A549 (cell line): ENCODE results near the gene CTNNA3. TPM values are rescaled to one million over a fixed set of nuclear protein-coding genes. Genes with fewer than 3 reads are reported as not detected.
A peak's percentile ranks its signal among the peaks of the same experiment; 100 is the strongest.

Experiments used
- ATAC-seq, 2 experiments: fragments of 200-7000 bp in 1 of 2; fragments of >200 bp in 1 of 2; cut with Nextera tagmentation in 1 of 2; cut with Tn5 transposase in 1 of 2; 3 replicates each; pipeline versions ENCODE4 v1.8.0 to v1.9.1; 2018 to 2020; ENCODE audit warnings: mild to moderate bottlenecking in 1 of 2, moderate library complexity in 1 of 2
- CTCF ChIA-PET: fragments of 300-600 bp; sonication (Branson Sonifier 250); formaldehyde crosslinking; extraction: SDS; loops from one replicate; lab custom pipeline; 2021; ENCODE audit warnings: antibody characterized with exemption, inconsistent platforms; lab: Yijun Ruan, JAX
- POLR2A ChIA-PET: fragments of 350-600 bp; formaldehyde crosslinking; extraction: SDS; loops from one replicate; lab custom pipeline; 2021; ENCODE audit warnings: antibody characterized with exemption, inconsistent platforms; lab: Yijun Ruan, JAX
- DNase-seq, 2 experiments: peaks; one replicate each; pipeline versions ENCODE4 v3.0.0 to v3.0.0-alpha.2; 2011 to 2016; ENCODE audit warnings: low read depth in 1 of 2, low spot score in 1 of 2
- FAIRE-seq: peaks from 2 replicates; lab custom pipeline; 2011; peaks lifted over from hg19 to GRCh38; lab: Jason Lieb, UNC
- H3K27ac ChIP-seq, 2 experiments: fragments of >200 bp; sonication (Bioruptor Twin); formaldehyde crosslinking; 3 replicates each; pipeline ENCODE4 v1.5.1; 2016 to 2017
- H3K4me1 ChIP-seq: fragments of >200 bp; sonication (Bioruptor Twin); formaldehyde crosslinking; 3 replicates; pipeline ENCODE4 v1.6.1; 2016
- H3K4me2 ChIP-seq: fragments of >200 bp; sonication (Bioruptor Twin); formaldehyde crosslinking; 3 replicates; pipeline ENCODE4 v1.6.1; 2016
- H3K4me3 ChIP-seq: fragments of >200 bp; sonication (Bioruptor Twin); formaldehyde crosslinking; 3 replicates; pipeline ENCODE4 v1.5.1; 2016
- H3K9me3 ChIP-seq: fragments of >200 bp; sonication (Bioruptor Twin); formaldehyde crosslinking; 3 replicates; pipeline ENCODE4 v1.6.1; 2016
- BHLHE40 ChIP-seq: IDR thresholded peaks from 2 replicates; pipeline ENCODE4 v1.6.1; 2012; ENCODE audit warnings: low read depth, low read length, inconsistent platforms
- CHD4 ChIP-seq: fragments of 200-600 bp; sonication (generic); IDR thresholded peaks from 2 replicates; pipeline ENCODE4 v1.6.1; 2016; ENCODE audit warnings: antibody characterized with exemption, mild to moderate bottlenecking, borderline replicate concordance
- ESRRA ChIP-seq: fragments of 150-350 bp; IDR thresholded peaks from 2 replicates; pipeline ENCODE4 v1.6.1; 2014; ENCODE audit warnings: mild to moderate bottlenecking, low read length, borderline replicate concordance
- FOSL2 ChIP-seq, 2 experiments: fragments of 450-650 bp in 1 of 2; fragments of >200 bp in 1 of 2; sonication (Bioruptor Twin) in 1 of 2; formaldehyde crosslinking; IDR thresholded peaks; 2 replicates each; pipeline versions ENCODE4 v1.5.0 to v1.6.1; 2016 to 2020; ENCODE audit warnings: mild to moderate bottlenecking in 1 of 2, moderate library complexity in 1 of 2
- HDAC2 ChIP-seq: fragments of 200-600 bp; sonication (generic); IDR thresholded peaks from 2 replicates; pipeline ENCODE4 v1.6.1; 2016
- HMGXB4 ChIP-seq: fragments of 250-450 bp; sonication (Bioruptor Pico); IDR thresholded peaks from 2 replicates; pipeline ENCODE4 v1.5.0; 2021; ENCODE audit warnings: mild to moderate bottlenecking, moderate library complexity, borderline replicate concordance
- HOXB5 ChIP-seq: fragments of 250-450 bp; sonication (Bioruptor Pico); IDR thresholded peaks from 2 replicates; pipeline ENCODE4 v1.5.0; 2020; ENCODE audit warnings: mild to moderate bottlenecking, moderate library complexity
- MYC ChIP-seq: IDR thresholded peaks from 2 replicates; pipeline ENCODE4 v1.6.1; 2012; ENCODE audit warnings: mild to moderate bottlenecking, inconsistent platforms, low read length, improper control_type of control experiment, borderline replicate concordance
- NFE2L2 ChIP-seq: fragments of 150-350 bp; conservative IDR thresholded peaks from 2 replicates; pipeline ENCODE4 v1.6.1; 2014; ENCODE audit warnings: low read length
- RCOR1 ChIP-seq: fragments of 150-350 bp; IDR thresholded peaks from 2 replicates; pipeline ENCODE4 v1.6.1; 2014; ENCODE audit warnings: antibody characterized with exemption, low read length, low read depth
- RNF2 ChIP-seq: fragments of 200-600 bp; sonication (generic); IDR thresholded peaks from 2 replicates; pipeline ENCODE4 v1.6.1; 2016; ENCODE audit warnings: low read depth, mild to moderate bottlenecking, antibody characterized with exemption, moderate library complexity, borderline replicate concordance
- SREBF2 ChIP-seq: fragments of 450-650 bp; IDR thresholded peaks from 2 replicates; pipeline ENCODE4 v1.6.1; 2014; ENCODE audit warnings: mild to moderate bottlenecking, moderate library complexity
- USF2 ChIP-seq: fragments of 450-650 bp; IDR thresholded peaks from 2 replicates; pipeline ENCODE4 v1.6.1; 2014; ENCODE audit warnings: antibody characterized with exemption
- ZC3H11A ChIP-seq: fragments of 450-650 bp; IDR thresholded peaks from 2 replicates; pipeline ENCODE4 v1.6.1; 2014; ENCODE audit warnings: antibody characterized with exemption, mild to moderate bottlenecking
- ZNF302 ChIP-seq: fragments of 250-450 bp; sonication (Bioruptor Pico); IDR thresholded peaks from 2 replicates; pipeline ENCODE4 v1.9.0; 2021; ENCODE audit warnings: inconsistent platforms, mild to moderate bottlenecking, moderate library complexity
- WGBS: methylation state at CpG from one replicate; pipeline ENCODE4 v1.1.6; 2017; ENCODE audit errors: missing lambda C conversion rate; 5-methylcytosine and 5-hydroxymethylcytosine counted together
- polyA plus RNA-seq, 4 experiments: library from polyadenylated mRNA; depleted of rRNA in 3 of 4; stranded (reverse); fragments of >200 nt; fragmentation: RNase III in 1 of 4; extraction: RNeasy Plus Mini Kit Qiagen cat#74134 plus additional on column Dnase treatment in 1 of 4; gene quantifications; 2 replicates in 3 of 4; 3 replicates in 1 of 4; pipeline ENCODE4 v1.2.3, GENCODE V29; 2011 to 2017
- TF ChIP-seq, protein P1 (sequence below): fragments of 250-450 bp; sonication (Bioruptor Pico); IDR thresholded peaks from 2 replicates; pipeline ENCODE4 v1.5.0; 2020; ENCODE audit warnings: low read depth, mild to moderate bottlenecking, moderate library complexity
- TF ChIP-seq, protein P2 (sequence below): fragments of 200-600 bp; sonication (generic); IDR thresholded peaks from 2 replicates; pipeline ENCODE4 v1.6.1; 2016; ENCODE audit warnings: antibody characterized with exemption, mild to moderate bottlenecking, moderate library complexity
- TF ChIP-seq, protein P3 (sequence below): fragments of >200 bp; sonication (Bioruptor Twin); formaldehyde crosslinking; IDR thresholded peaks from 3 replicates; pipeline ENCODE4 v1.5.1; 2016
- TF ChIP-seq, protein P4 (sequence below): IDR thresholded peaks from 2 replicates; pipeline ENCODE4 v1.6.1; 2012; ENCODE audit warnings: low read depth, borderline replicate concordance

Gene CTNNA3
- polyA plus RNA-seq, 2 of the 4 experiments (the other 2 are of a cell fraction) = not detected

GRCh38 chr10:67657775-67658174 lies 38.2 kb downstream of the CTNNA3 start:
- no peak for DNase-seq
- WGBS = 56% methylated on average over 4 of the region's 4 CpGs
- Histone ChIP-seq H3K4me3 (no peak overlapping the region), H3K27ac (no peak overlapping the region), H3K4me1 (no peaks in the 10 kb centered on the region), H3K4me2 (no peak overlapping the region), H3K9me3 (no peaks in the 10 kb centered on the region)
- peak in 1 of 2 experiments; percentile 57; a peak in 1 of 6 replicates for ATAC-seq
- FAIRE-seq = no peak
- TF ChIP-seq HOXB5 (CRISPR knock-in tag) = no peak
- TF ChIP-seq MYC = no peak
- TF ChIP-seq, protein P1, sequence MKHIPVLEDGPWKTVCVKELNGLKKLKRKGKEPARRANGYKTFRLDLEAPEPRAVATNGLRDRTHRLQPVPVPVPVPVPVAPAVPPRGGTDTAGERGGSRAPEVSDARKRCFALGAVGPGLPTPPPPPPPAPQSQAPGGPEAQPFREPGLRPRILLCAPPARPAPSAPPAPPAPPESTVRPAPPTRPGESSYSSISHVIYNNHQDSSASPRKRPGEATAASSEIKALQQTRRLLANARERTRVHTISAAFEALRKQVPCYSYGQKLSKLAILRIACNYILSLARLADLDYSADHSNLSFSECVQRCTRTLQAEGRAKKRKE (CRISPR knock-in tag) = no peak
- no peak for TF ChIP-seq NFE2L2
- TF ChIP-seq FOSL2 (IDR thresholded peaks at IDR 0.05) = no peak
- TF ChIP-seq FOSL2 (CRISPR knock-in tag; IDR thresholded peaks at IDR 0.05) = no peak
- no peak for TF ChIP-seq CHD4
- no peak for TF ChIP-seq HDAC2
- ChIA-PET CTCF (interaction anchor here (1.1 kb wide), 1 partner anchor 122 kb away, joined by 3 read pairs; no protein-coding TSS in a partner anchor), POLR2A (no interaction called here)

DNA sequence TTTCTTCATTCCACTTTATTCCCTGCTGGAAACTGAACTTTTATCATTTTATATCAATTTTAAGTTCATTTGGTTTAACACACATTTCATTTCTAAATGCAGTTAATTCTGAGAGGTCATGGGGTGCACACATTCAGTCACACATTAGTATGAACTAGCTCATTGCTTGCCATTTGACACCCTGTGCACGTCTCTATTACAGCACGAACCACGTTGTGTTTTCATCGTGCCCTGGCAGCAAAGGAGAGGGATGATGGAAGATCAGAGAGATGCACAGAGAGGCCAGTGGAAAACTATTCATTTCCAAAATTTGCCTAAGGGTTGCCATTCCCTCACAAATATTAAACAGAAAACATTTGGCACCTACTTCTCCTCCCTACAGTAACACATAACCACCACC lies 45.4 kb downstream of the CTNNA3 start:
- POLR2A ChIA-PET = no interaction called here
- H3K4me3 ChIP-seq = no peak overlapping the region
- CTCF ChIA-PET = no interaction called here
- TF ChIP-seq ZC3H11A (no peak), ESRRA (no peak)
- FAIRE-seq (no peak), ATAC-seq (no peak), DNase-seq (no peak)
- 30% methylated on average over 4 of the region's 4 CpGs for WGBS
- H3K9me3 ChIP-seq = no peaks in the 10 kb centered on the region
- H3K4me1 ChIP-seq = no peaks in the 10 kb centered on the region
- H3K4me2 ChIP-seq = no peak overlapping the region
- no peak overlapping the region for H3K27ac ChIP-seq

GRCh38 chr10:67648613-67649229 lies 47.3 kb downstream of the CTNNA3 start:
- H3K4me3 ChIP-seq = no peak overlapping the region
- FAIRE-seq (no peak), DNase-seq (no peak), ATAC-seq (no peak)
- CTCF ChIA-PET = no interaction called here
- WGBS = 49% methylated on average over 4 of the region's 4 CpGs
- no peaks in the 10 kb centered on the region for H3K9me3 ChIP-seq
- no peak overlapping the region for H3K4me2 ChIP-seq
- no peak overlapping the region for H3K27ac ChIP-seq
- TF ChIP-seq USF2 = no peak
- no peak for TF ChIP-seq SREBF2
- TF ChIP-seq, protein P2, sequence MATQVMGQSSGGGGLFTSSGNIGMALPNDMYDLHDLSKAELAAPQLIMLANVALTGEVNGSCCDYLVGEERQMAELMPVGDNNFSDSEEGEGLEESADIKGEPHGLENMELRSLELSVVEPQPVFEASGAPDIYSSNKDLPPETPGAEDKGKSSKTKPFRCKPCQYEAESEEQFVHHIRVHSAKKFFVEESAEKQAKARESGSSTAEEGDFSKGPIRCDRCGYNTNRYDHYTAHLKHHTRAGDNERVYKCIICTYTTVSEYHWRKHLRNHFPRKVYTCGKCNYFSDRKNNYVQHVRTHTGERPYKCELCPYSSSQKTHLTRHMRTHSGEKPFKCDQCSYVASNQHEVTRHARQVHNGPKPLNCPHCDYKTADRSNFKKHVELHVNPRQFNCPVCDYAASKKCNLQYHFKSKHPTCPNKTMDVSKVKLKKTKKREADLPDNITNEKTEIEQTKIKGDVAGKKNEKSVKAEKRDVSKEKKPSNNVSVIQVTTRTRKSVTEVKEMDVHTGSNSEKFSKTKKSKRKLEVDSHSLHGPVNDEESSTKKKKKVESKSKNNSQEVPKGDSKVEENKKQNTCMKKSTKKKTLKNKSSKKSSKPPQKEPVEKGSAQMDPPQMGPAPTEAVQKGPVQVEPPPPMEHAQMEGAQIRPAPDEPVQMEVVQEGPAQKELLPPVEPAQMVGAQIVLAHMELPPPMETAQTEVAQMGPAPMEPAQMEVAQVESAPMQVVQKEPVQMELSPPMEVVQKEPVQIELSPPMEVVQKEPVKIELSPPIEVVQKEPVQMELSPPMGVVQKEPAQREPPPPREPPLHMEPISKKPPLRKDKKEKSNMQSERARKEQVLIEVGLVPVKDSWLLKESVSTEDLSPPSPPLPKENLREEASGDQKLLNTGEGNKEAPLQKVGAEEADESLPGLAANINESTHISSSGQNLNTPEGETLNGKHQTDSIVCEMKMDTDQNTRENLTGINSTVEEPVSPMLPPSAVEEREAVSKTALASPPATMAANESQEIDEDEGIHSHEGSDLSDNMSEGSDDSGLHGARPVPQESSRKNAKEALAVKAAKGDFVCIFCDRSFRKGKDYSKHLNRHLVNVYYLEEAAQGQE = no peak
- no peak for TF ChIP-seq RCOR1
- no peak for TF ChIP-seq HOXB5 (CRISPR knock-in tag)
- TF ChIP-seq, protein P3, sequence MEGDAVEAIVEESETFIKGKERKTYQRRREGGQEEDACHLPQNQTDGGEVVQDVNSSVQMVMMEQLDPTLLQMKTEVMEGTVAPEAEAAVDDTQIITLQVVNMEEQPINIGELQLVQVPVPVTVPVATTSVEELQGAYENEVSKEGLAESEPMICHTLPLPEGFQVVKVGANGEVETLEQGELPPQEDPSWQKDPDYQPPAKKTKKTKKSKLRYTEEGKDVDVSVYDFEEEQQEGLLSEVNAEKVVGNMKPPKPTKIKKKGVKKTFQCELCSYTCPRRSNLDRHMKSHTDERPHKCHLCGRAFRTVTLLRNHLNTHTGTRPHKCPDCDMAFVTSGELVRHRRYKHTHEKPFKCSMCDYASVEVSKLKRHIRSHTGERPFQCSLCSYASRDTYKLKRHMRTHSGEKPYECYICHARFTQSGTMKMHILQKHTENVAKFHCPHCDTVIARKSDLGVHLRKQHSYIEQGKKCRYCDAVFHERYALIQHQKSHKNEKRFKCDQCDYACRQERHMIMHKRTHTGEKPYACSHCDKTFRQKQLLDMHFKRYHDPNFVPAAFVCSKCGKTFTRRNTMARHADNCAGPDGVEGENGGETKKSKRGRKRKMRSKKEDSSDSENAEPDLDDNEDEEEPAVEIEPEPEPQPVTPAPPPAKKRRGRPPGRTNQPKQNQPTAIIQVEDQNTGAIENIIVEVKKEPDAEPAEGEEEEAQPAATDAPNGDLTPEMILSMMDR = no peak
- TF ChIP-seq, protein P4, sequence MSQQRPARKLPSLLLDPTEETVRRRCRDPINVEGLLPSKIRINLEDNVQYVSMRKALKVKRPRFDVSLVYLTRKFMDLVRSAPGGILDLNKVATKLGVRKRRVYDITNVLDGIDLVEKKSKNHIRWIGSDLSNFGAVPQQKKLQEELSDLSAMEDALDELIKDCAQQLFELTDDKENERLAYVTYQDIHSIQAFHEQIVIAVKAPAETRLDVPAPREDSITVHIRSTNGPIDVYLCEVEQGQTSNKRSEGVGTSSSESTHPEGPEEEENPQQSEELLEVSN = no peak
- TF ChIP-seq ZNF302 (CRISPR knock-in tag) = no peak
- TF ChIP-seq RNF2 = no peak
- no peak for TF ChIP-seq BHLHE40
- TF ChIP-seq HMGXB4 (CRISPR knock-in tag) = no peak
- POLR2A ChIA-PET = no interaction called here
- H3K4me1 ChIP-seq = no peaks in the 10 kb centered on the region
